H1 (cell line): ENCODE data around the gene CSNK1G2. TPM values are rescaled to one million over a fixed set of nuclear protein-coding genes. Genes with fewer than 3 reads are reported as not detected.

ENCODE experiments used
- CHD1 ChIP-seq: IDR thresholded peaks from 2 replicates; pipeline ENCODE4 v1.6.1; 2012; ENCODE audit warnings: low read depth, low read length, improper control_type of control experiment
- GABPA ChIP-seq: IDR thresholded peaks from 2 replicates; pipeline ENCODE4 v1.6.1; 2011; ENCODE audit warnings: mild to moderate bottlenecking, low read length, moderate library complexity, borderline replicate concordance; ENCODE audit not compliant: insufficient read depth
- SP2 ChIP-seq: IDR thresholded peaks from 2 replicates; pipeline ENCODE4 v1.6.1; 2012; ENCODE audit warnings: mild to moderate bottlenecking, low read length, inconsistent platforms
- polyA plus RNA-seq, 7 experiments: library from polyadenylated mRNA; depleted of rRNA in 3 of 7; stranded (reverse) in 5 of 7; unstranded in 2 of 7; fragments of >200 nt in 5 of 7; fragments of 200-250 nt in 2 of 7; gene quantifications; 1 replicate in 5 of 7; 2 replicates in 1 of 7; 4 replicates in 1 of 7; pipeline versions ENCODE4 v1.2.1 to v1.2.3, GENCODE V29; 2011 to 2013; ENCODE audit warnings: missing spikeins in 2 of 7, mixed read lengths in 2 of 7
- total RNA-seq: library from RNA; stranded (reverse); fragmentation: NEBNext Ultra II Directional; extraction: Animal tissue kit (Norgen Biotek cat#: 25700); gene quantifications from 2 replicates; pipeline ENCODE4 v1.2.1, GENCODE V29; 2021
- TF ChIP-seq, protein P1 (sequence below): IDR thresholded peaks from 2 replicates; pipeline ENCODE4 v1.6.1; 2011; ENCODE audit warnings: low read depth, mild to moderate bottlenecking, low read length; ENCODE audit not compliant: insufficient read depth
- TF ChIP-seq, protein P2 (sequence below): fragments of 300-600 bp; sonication (generic); IDR thresholded peaks from 2 replicates; pipeline ENCODE4 v1.7.1; 2012; ENCODE audit warnings: low read length, moderate library complexity, mild to moderate bottlenecking, inconsistent platforms; ENCODE audit not compliant: insufficient replicate concordance

Gene CSNK1G2
- total and polyA plus RNA-seq, 2 of the 8 experiments (the other 6 are each of a cell fraction or from before 2014, with no cell fraction given): 99.5 to 130 TPM

DNA sequence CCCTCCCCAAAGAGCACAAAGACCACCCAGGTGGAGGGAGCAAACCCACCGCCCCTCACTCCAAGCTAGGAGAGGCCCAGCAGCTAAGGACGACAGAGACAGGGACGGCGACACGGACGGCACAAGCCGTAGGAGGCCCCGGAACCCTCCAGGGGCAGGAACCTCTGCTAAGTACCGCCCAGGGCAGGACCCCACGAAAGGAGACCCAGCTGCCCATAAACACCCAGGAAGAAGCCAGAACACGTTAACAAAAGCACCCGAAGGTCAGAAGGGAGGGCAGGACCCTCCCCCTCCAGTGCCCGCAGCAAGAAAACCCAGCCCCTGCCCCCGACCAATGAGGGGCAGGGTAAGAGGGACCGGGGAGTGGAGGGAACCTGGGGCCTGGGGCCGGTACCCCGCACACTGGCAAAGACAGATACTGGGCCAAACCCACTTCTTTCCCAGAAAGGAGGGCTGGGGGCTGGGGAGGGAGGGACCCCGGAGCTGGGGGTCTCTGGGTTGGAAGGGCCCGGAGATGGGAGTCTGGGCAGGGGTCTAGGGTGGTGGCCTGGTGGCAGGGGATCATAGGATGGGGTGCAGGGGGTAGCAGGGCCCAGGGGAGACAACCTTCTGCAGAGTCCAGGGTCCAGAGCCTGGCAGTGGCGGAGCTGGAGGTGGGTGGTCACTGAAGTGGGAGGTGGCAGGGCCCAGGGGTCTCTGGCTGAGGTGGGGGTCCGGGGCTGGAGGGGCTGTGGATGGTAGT is 72.1 kb downstream of the CSNK1G2 start (continued):
- TF ChIP-seq, protein P1, sequence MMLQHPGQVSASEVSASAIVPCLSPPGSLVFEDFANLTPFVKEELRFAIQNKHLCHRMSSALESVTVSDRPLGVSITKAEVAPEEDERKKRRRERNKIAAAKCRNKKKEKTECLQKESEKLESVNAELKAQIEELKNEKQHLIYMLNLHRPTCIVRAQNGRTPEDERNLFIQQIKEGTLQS: no peak
- TF ChIP-seq GABPA: no peak
- TF ChIP-seq, protein P2, sequence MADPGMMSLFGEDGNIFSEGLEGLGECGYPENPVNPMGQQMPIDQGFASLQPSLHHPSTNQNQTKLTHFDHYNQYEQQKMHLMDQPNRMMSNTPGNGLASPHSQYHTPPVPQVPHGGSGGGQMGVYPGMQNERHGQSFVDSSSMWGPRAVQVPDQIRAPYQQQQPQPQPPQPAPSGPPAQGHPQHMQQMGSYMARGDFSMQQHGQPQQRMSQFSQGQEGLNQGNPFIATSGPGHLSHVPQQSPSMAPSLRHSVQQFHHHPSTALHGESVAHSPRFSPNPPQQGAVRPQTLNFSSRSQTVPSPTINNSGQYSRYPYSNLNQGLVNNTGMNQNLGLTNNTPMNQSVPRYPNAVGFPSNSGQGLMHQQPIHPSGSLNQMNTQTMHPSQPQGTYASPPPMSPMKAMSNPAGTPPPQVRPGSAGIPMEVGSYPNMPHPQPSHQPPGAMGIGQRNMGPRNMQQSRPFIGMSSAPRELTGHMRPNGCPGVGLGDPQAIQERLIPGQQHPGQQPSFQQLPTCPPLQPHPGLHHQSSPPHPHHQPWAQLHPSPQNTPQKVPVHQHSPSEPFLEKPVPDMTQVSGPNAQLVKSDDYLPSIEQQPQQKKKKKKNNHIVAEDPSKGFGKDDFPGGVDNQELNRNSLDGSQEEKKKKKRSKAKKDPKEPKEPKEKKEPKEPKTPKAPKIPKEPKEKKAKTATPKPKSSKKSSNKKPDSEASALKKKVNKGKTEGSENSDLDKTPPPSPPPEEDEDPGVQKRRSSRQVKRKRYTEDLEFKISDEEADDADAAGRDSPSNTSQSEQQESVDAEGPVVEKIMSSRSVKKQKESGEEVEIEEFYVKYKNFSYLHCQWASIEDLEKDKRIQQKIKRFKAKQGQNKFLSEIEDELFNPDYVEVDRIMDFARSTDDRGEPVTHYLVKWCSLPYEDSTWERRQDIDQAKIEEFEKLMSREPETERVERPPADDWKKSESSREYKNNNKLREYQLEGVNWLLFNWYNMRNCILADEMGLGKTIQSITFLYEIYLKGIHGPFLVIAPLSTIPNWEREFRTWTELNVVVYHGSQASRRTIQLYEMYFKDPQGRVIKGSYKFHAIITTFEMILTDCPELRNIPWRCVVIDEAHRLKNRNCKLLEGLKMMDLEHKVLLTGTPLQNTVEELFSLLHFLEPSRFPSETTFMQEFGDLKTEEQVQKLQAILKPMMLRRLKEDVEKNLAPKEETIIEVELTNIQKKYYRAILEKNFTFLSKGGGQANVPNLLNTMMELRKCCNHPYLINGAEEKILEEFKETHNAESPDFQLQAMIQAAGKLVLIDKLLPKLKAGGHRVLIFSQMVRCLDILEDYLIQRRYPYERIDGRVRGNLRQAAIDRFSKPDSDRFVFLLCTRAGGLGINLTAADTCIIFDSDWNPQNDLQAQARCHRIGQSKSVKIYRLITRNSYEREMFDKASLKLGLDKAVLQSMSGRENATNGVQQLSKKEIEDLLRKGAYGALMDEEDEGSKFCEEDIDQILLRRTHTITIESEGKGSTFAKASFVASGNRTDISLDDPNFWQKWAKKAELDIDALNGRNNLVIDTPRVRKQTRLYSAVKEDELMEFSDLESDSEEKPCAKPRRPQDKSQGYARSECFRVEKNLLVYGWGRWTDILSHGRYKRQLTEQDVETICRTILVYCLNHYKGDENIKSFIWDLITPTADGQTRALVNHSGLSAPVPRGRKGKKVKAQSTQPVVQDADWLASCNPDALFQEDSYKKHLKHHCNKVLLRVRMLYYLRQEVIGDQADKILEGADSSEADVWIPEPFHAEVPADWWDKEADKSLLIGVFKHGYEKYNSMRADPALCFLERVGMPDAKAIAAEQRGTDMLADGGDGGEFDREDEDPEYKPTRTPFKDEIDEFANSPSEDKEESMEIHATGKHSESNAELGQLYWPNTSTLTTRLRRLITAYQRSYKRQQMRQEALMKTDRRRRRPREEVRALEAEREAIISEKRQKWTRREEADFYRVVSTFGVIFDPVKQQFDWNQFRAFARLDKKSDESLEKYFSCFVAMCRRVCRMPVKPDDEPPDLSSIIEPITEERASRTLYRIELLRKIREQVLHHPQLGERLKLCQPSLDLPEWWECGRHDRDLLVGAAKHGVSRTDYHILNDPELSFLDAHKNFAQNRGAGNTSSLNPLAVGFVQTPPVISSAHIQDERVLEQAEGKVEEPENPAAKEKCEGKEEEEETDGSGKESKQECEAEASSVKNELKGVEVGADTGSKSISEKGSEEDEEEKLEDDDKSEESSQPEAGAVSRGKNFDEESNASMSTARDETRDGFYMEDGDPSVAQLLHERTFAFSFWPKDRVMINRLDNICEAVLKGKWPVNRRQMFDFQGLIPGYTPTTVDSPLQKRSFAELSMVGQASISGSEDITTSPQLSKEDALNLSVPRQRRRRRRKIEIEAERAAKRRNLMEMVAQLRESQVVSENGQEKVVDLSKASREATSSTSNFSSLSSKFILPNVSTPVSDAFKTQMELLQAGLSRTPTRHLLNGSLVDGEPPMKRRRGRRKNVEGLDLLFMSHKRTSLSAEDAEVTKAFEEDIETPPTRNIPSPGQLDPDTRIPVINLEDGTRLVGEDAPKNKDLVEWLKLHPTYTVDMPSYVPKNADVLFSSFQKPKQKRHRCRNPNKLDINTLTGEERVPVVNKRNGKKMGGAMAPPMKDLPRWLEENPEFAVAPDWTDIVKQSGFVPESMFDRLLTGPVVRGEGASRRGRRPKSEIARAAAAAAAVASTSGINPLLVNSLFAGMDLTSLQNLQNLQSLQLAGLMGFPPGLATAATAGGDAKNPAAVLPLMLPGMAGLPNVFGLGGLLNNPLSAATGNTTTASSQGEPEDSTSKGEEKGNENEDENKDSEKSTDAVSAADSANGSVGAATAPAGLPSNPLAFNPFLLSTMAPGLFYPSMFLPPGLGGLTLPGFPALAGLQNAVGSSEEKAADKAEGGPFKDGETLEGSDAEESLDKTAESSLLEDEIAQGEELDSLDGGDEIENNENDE: no peak
- TF ChIP-seq CHD1: no peak
- TF ChIP-seq SP2: no peak
